Neural cell (in vitro differentiated cells): ENCODE measurements around the gene FSHR. TPM values are rescaled to one million over a fixed set of nuclear protein-coding genes. Genes with fewer than 3 reads are reported as not detected.

ENCODE experiments used
- H2AFZ ChIP-seq: fragments of 200-600, 300-800 bp; sonication (generic), shearing (Covaris generic); 2 replicates; pipeline ENCODE4 v1.6.0; 2014; ENCODE audit warnings: low read depth, mild to moderate bottlenecking, antibody characterized with exemption, low read length, moderate library complexity
- H3F3A ChIP-seq: fragments of 200-600 bp; shearing (Covaris generic); 2 replicates; pipeline ENCODE4 v1.6.1; 2016; ENCODE audit warnings: mild to moderate bottlenecking, moderate library complexity, mixed read lengths, antibody characterized with exemption, low read length; ENCODE audit not compliant: insufficient read depth, poor library complexity, severe bottlenecking
- H3K27ac ChIP-seq: fragments of 200-600, 300-800 bp; sonication (generic), shearing (Covaris generic); 2 replicates; pipeline ENCODE4 v1.5.1; 2014; ENCODE audit warnings: mild to moderate bottlenecking, low read length, moderate library complexity
- H3K27me3 ChIP-seq: fragments of 300-800, 200-600 bp; sonication (generic), shearing (Covaris generic); 2 replicates; pipeline ENCODE4 v1.6.0; 2014; ENCODE audit warnings: mild to moderate bottlenecking, low read depth, low read length, moderate library complexity; ENCODE audit not compliant: insufficient read depth
- H3K36me3 ChIP-seq: fragments of 300-800, 200-600 bp; sonication (generic), shearing (Covaris generic); 2 replicates; pipeline ENCODE4 v1.5.1; 2014; ENCODE audit warnings: mild to moderate bottlenecking, antibody characterized with exemption, low read length, moderate library complexity; ENCODE audit not compliant: insufficient read depth
- H3K4me2 ChIP-seq: fragments of 300-800, 200-600 bp; sonication (generic), shearing (Covaris generic); 2 replicates; pipeline ENCODE4 v1.6.0; 2014; ENCODE audit warnings: mild to moderate bottlenecking, low read length
- H3K4me3 ChIP-seq: fragments of 300-800, 200-600 bp; sonication (generic), shearing (Covaris generic); 2 replicates; pipeline ENCODE4 v1.5.1; 2014; ENCODE audit warnings: mild to moderate bottlenecking, low read length, moderate library complexity
- H3K79me2 ChIP-seq: fragments of 200-600 bp; shearing (Covaris generic); replicated peaks from 2 replicates; pipeline ENCODE4 v1.6.0; 2014; ENCODE audit warnings: mild to moderate bottlenecking, low read length, moderate library complexity; ENCODE audit not compliant: insufficient read depth
- H3K9ac ChIP-seq: fragments of 300-800, 200-600 bp; sonication (generic), shearing (Covaris generic); 2 replicates; pipeline ENCODE4 v1.6.1; 2016; ENCODE audit warnings: mild to moderate bottlenecking, low read length, mixed read lengths
- H3K9me2 ChIP-seq: fragments of 200-600 bp; shearing (Covaris generic); 2 replicates; pipeline ENCODE4 v1.6.1; 2016; ENCODE audit warnings: mild to moderate bottlenecking, low read length, mixed read lengths; ENCODE audit not compliant: insufficient read depth
- H3K9me3 ChIP-seq: fragments of 200-600, 300-800 bp; sonication (generic), shearing (Covaris generic); 2 replicates; pipeline ENCODE4 v1.6.1; 2016; ENCODE audit warnings: mild to moderate bottlenecking, mixed run types, low read length, moderate library complexity, mixed read lengths
- H4K20me1 ChIP-seq: fragments of 200-600 bp; shearing (Covaris generic); 2 replicates; pipeline ENCODE4 v1.6.1; 2016; ENCODE audit warnings: mild to moderate bottlenecking, mixed run types; ENCODE audit not compliant: insufficient read depth
- EP300 ChIP-seq: fragments of 450-650 bp; conservative IDR thresholded peaks from 2 replicates; pipeline ENCODE4 v1.6.1; 2014; ENCODE audit warnings: antibody characterized with exemption, mild to moderate bottlenecking, moderate library complexity; ENCODE audit not compliant: poor library complexity, severe bottlenecking
- EZH2 ChIP-seq: fragments of 200-600, 300-800 bp; shearing (Covaris generic), sonication (generic); IDR thresholded peaks from 2 replicates; pipeline ENCODE4 v1.6.1; 2014; ENCODE audit warnings: antibody characterized with exemption, low read length, borderline replicate concordance, mild to moderate bottlenecking; ENCODE audit not compliant: insufficient read depth, poor library complexity, severe bottlenecking
- MXI1 ChIP-seq: fragments of 450-650 bp; conservative IDR thresholded peaks from 2 replicates; pipeline ENCODE4 v1.6.1; 2014; ENCODE audit warnings: antibody characterized with exemption, mild to moderate bottlenecking; ENCODE audit not compliant: poor library complexity, severe bottlenecking
- POLR2AphosphoS5 ChIP-seq: IDR thresholded peaks from 2 replicates; pipeline ENCODE4 v1.6.1; 2012
- RAD21 ChIP-seq: fragments of 450-650 bp; conservative IDR thresholded peaks from 2 replicates; pipeline ENCODE4 v1.6.1; 2014; ENCODE audit warnings: antibody characterized with exemption, mild to moderate bottlenecking, moderate library complexity
- SMC3 ChIP-seq: fragments of 450-650 bp; conservative IDR thresholded peaks from 2 replicates; pipeline ENCODE4 v1.6.1; 2014; ENCODE audit warnings: antibody characterized with exemption, mild to moderate bottlenecking, moderate library complexity; ENCODE audit not compliant: poor library complexity
- TAF1 ChIP-seq: IDR thresholded peaks from 2 replicates; pipeline ENCODE4 v1.6.1; 2012; ENCODE audit warnings: low read depth
- polyA plus RNA-seq: library from polyadenylated mRNA; depleted of rRNA; stranded (reverse); fragments of >200 nt; gene quantifications from 2 replicates; pipeline ENCODE4 v1.2.3, GENCODE V29; 2014
- TF ChIP-seq, protein P1 (sequence below): fragments of 450-650 bp; IDR thresholded peaks from 2 replicates; pipeline ENCODE4 v1.5.1; 2014; ENCODE audit warnings: antibody characterized with exemption, mild to moderate bottlenecking, moderate library complexity; ENCODE audit not compliant: poor library complexity, severe bottlenecking
- TF ChIP-seq, protein P2 (sequence below): IDR thresholded peaks from 2 replicates; pipeline ENCODE4 v1.6.1; 2012; ENCODE audit warnings: borderline replicate concordance

The FSHR gene
- polyA plus RNA-seq, 1 donor from 2014 or later: not detected

DNA sequence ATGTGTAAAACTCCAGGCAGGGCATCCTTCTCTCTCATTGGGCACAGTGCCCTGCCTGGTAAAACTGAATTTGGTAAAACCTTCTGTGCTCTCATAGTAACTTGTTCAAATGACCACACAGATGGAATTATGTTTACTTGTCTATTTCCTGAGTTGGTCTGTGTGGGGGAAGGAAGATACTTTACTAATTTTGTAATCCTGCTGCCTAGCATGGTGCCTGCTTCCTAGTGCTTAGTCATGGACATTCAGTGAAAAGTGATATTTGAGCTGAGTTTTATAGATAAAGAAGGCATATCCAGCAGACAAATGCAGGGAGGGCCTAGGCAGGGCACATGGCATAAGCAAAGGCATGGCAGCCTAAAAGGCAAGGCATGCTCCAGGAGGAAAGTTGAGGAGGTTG, 199.4 kb downstream of the FSHR start:
- H3K9me3 ChIP-seq: no peaks in the 10 kb centered on the region
- TF ChIP-seq MXI1: no peak
- TF ChIP-seq SMC3: no peak
- TF ChIP-seq, protein P1, sequence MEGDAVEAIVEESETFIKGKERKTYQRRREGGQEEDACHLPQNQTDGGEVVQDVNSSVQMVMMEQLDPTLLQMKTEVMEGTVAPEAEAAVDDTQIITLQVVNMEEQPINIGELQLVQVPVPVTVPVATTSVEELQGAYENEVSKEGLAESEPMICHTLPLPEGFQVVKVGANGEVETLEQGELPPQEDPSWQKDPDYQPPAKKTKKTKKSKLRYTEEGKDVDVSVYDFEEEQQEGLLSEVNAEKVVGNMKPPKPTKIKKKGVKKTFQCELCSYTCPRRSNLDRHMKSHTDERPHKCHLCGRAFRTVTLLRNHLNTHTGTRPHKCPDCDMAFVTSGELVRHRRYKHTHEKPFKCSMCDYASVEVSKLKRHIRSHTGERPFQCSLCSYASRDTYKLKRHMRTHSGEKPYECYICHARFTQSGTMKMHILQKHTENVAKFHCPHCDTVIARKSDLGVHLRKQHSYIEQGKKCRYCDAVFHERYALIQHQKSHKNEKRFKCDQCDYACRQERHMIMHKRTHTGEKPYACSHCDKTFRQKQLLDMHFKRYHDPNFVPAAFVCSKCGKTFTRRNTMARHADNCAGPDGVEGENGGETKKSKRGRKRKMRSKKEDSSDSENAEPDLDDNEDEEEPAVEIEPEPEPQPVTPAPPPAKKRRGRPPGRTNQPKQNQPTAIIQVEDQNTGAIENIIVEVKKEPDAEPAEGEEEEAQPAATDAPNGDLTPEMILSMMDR: no peak
- no peak for TF ChIP-seq EP300
- TF ChIP-seq TAF1: no peak
- no peaks in the 10 kb centered on the region for H4K20me1 ChIP-seq
- no peaks in the 10 kb centered on the region for H3K36me3 ChIP-seq
- H3K4me2 ChIP-seq: no peak overlapping the region
- no peaks in the 10 kb centered on the region for H3K79me2 ChIP-seq
- H3K9me2 ChIP-seq: no peaks in the 10 kb centered on the region
- H3K4me3 ChIP-seq: no peak overlapping the region
- H3F3A ChIP-seq: no peaks in the 10 kb centered on the region
- no peak overlapping the region for H2AFZ ChIP-seq
- H3K9ac ChIP-seq: no peak overlapping the region
- no peak overlapping the region for H3K27ac ChIP-seq
- no peaks in the 10 kb centered on the region for H3K27me3 ChIP-seq

DNA sequence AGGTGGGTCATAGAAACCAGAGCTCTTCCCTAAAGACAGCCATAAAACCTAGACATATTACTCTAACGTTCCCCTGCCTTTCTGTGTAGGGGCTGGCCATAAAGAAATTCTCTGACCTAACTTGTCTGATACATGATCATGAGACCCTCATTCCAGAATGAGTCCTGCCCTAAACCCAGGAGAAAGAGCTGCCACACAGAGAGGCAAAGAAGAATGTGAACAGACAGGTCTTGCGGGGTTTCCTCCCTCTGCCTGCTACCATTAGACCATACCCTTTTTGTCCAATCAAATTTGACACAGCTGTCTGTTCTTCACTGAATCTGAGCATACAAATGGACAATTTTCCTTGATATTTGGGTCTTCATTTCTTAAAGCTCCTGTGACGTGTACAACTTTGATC, 200.0 kb downstream of the FSHR start:
- Histone ChIP-seq H3K27ac (no peak overlapping the region), H3K27me3 (no peaks in the 10 kb centered on the region)

DNA sequence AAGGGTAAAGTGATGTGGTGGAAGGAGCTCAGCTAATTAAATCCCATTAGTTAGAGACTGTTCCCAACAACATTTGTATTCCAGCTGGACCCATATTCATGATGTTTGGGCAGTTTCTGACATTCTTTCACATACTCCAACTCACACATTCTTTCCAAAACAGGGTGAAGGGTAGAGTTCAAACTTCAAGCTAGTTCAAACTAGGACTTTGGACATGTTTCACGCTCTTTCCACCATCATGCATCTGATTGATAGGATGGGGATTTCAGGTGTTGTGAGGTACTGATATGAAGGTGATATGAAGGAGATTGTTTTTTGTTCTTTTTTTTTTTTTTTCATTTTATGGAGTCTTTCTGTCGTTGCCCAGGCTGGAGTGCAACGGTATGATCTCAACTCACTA, 201.7 kb downstream of the FSHR start:
- Histone ChIP-seq H3K9me3 (no peaks in the 10 kb centered on the region), H3K9ac (no peak overlapping the region), H3K27ac (no peak overlapping the region), H3F3A (no peaks in the 10 kb centered on the region), H3K4me3 (no peak overlapping the region), H4K20me1 (no peaks in the 10 kb centered on the region), H2AFZ (no peak overlapping the region), H3K9me2 (no peaks in the 10 kb centered on the region), H3K79me2 (no peaks in the 10 kb centered on the region), H3K27me3 (no peaks in the 10 kb centered on the region), H3K4me2 (no peak overlapping the region), H3K36me3 (no peaks in the 10 kb centered on the region)
- TF ChIP-seq EP300 (no peak), POLR2AphosphoS5 (no peak)

More for the DNA sequence above, 200.0 kb downstream of the FSHR start:
- H3F3A ChIP-seq: no peaks in the 10 kb centered on the region
- H2AFZ ChIP-seq: no peak overlapping the region
- H3K4me2 ChIP-seq: no peak overlapping the region
- TF ChIP-seq EZH2 (no peak), RAD21 (no peak)
- H3K9me3 ChIP-seq: no peaks in the 10 kb centered on the region
- H4K20me1 ChIP-seq: no peaks in the 10 kb centered on the region
- no peaks in the 10 kb centered on the region for H3K79me2 ChIP-seq
- no peak overlapping the region for H3K9ac ChIP-seq
- no peak overlapping the region for H3K4me3 ChIP-seq
- H3K9me2 ChIP-seq: no peaks in the 10 kb centered on the region
- no peaks in the 10 kb centered on the region for H3K36me3 ChIP-seq

DNA sequence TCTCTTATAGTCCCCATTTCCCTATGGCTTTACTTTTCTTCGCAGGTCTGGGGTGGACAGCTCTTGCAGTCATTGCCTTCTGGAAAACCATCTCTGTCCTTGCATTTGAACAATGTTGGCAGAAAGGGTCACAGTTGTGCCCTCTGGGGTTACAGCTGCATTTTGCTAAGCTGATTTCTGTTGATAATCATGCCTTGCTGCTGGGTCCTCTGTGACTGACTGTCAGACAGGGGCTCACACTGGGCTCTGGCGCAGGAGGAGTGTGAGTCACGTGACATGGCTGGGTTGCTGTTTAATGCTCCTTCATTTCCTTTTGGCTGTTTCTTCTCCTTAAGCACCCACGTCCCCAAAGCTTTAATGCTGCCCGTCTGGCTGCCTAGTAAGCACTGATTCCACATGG, 202.2 kb downstream of the FSHR start:
- Histone ChIP-seq H3K27me3 (no peaks in the 10 kb centered on the region), H3K9ac (no peak overlapping the region), H3K79me2 (no peaks in the 10 kb centered on the region), H3F3A (no peaks in the 10 kb centered on the region), H2AFZ (no peak overlapping the region), H3K9me3 (no peaks in the 10 kb centered on the region), H3K4me2 (no peak overlapping the region), H4K20me1 (no peaks in the 10 kb centered on the region), H3K4me3 (no peak overlapping the region), H3K36me3 (no peaks in the 10 kb centered on the region), H3K27ac (no peak overlapping the region), H3K9me2 (no peaks in the 10 kb centered on the region)
- TF ChIP-seq TAF1 (no peak), MXI1 (no peak), SMC3 (no peak), EZH2 (no peak), EP300 (no peak), RAD21 (no peak), POLR2AphosphoS5 (no peak)
- TF ChIP-seq, protein P2, sequence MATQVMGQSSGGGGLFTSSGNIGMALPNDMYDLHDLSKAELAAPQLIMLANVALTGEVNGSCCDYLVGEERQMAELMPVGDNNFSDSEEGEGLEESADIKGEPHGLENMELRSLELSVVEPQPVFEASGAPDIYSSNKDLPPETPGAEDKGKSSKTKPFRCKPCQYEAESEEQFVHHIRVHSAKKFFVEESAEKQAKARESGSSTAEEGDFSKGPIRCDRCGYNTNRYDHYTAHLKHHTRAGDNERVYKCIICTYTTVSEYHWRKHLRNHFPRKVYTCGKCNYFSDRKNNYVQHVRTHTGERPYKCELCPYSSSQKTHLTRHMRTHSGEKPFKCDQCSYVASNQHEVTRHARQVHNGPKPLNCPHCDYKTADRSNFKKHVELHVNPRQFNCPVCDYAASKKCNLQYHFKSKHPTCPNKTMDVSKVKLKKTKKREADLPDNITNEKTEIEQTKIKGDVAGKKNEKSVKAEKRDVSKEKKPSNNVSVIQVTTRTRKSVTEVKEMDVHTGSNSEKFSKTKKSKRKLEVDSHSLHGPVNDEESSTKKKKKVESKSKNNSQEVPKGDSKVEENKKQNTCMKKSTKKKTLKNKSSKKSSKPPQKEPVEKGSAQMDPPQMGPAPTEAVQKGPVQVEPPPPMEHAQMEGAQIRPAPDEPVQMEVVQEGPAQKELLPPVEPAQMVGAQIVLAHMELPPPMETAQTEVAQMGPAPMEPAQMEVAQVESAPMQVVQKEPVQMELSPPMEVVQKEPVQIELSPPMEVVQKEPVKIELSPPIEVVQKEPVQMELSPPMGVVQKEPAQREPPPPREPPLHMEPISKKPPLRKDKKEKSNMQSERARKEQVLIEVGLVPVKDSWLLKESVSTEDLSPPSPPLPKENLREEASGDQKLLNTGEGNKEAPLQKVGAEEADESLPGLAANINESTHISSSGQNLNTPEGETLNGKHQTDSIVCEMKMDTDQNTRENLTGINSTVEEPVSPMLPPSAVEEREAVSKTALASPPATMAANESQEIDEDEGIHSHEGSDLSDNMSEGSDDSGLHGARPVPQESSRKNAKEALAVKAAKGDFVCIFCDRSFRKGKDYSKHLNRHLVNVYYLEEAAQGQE: no peak
- TF ChIP-seq, protein P1: no peak
